Panc1 (cell line): Measurements from ENCODE around the gene GALNTL6. TPM values are rescaled to one million over a fixed set of nuclear protein-coding genes. Genes with fewer than 3 reads are reported as not detected.

Experiments used
- ATAC-seq: fragments of 200-7000 bp; cut with Tn5 transposase; 2 replicates; pipeline ENCODE4 v1.9.1; 2020; ENCODE audit warnings: mild to moderate bottlenecking, moderate library complexity
- BruUV-seq: library from RNA; stranded (reverse); fragments of 400-500 nt; replicated peaks from 2 replicates; lab custom pipeline; 2021; lab: Mats Ljungman, UMichigan
- CTCF ChIA-PET: fragments of 300-600 bp; sonication (Branson Sonifier 250); formaldehyde crosslinking; loops from one replicate; lab custom pipeline; 2022; ENCODE audit warnings: antibody characterized with exemption; lab: Charles Lee
- POLR2A ChIA-PET: fragments of 300-600 bp; sonication (Branson Sonifier 250); formaldehyde crosslinking; loops from one replicate; lab custom pipeline; 2022; ENCODE audit warnings: antibody characterized with exemption; lab: Charles Lee
- DNase-seq: peaks from one replicate; pipeline ENCODE4 v3.0.0-alpha.2; 2010; ENCODE audit warnings: low read depth, low spot score
- H3K27ac ChIP-seq: 2 replicates; pipeline ENCODE4 v1.5.1; 2011; ENCODE audit warnings: mild to moderate bottlenecking, low read length, inconsistent platforms
- H3K27me3 ChIP-seq: fragments of 200-500 bp; sonication (Bioruptor generic); 2 replicates; pipeline ENCODE4 v1.6.0; 2014; ENCODE audit warnings: low read length, inconsistent platforms; ENCODE audit not compliant: control insufficient read depth, insufficient read depth
- H3K36me3 ChIP-seq: fragments of 200-500 bp; sonication (Bioruptor generic); 2 replicates; pipeline ENCODE4 v1.5.1; 2014; ENCODE audit warnings: inconsistent platforms, mild to moderate bottlenecking, low read length, moderate library complexity; ENCODE audit not compliant: control insufficient read depth, insufficient read depth
- H3K4me1 ChIP-seq: 2 replicates; pipeline ENCODE4 v1.5.1; 2011; ENCODE audit warnings: inconsistent platforms, mild to moderate bottlenecking, low read length, moderate library complexity; ENCODE audit not compliant: control insufficient read depth, insufficient read depth
- H3K4me3 ChIP-seq, 2 experiments: 2 replicates each; pipeline ENCODE4 v1.5.1; 2011 to 2012; ENCODE audit warnings: low read depth in 2 of 2, low read length in 2 of 2, mild to moderate bottlenecking in 2 of 2, inconsistent platforms in 1 of 2, moderate library complexity in 1 of 2
- H3K9me3 ChIP-seq: fragments of 200-500 bp; sonication (Bioruptor generic); 2 replicates; pipeline ENCODE4 v1.5.1; 2014; ENCODE audit warnings: low read depth, mild to moderate bottlenecking, inconsistent platforms, low read length, moderate library complexity; ENCODE audit not compliant: control insufficient read depth, insufficient read depth
- CTCF ChIP-seq: fragments of 450-650 bp; IDR thresholded peaks from 2 replicates; pipeline ENCODE4 v1.5.1; 2017; ENCODE audit warnings: mild to moderate bottlenecking
- POLR2AphosphoS5 ChIP-seq: IDR thresholded peaks from 2 replicates; pipeline ENCODE4 v1.6.1; 2012; ENCODE audit warnings: mild to moderate bottlenecking, low read depth, low read length, moderate library complexity
- SIN3A ChIP-seq: IDR thresholded peaks from 2 replicates; pipeline ENCODE4 v1.6.1; 2012; ENCODE audit warnings: low read depth, mild to moderate bottlenecking, low read length, moderate library complexity, borderline replicate concordance; ENCODE audit not compliant: insufficient read depth
- TCF7L2 ChIP-seq: IDR thresholded peaks from 2 replicates; pipeline ENCODE4 v1.6.1; 2011; ENCODE audit warnings: mild to moderate bottlenecking, low read depth, low read length, inconsistent platforms
- in situ Hi-C: cut with HindIII; loops from 2 replicates; pipeline ENCODE4 v1.10.0; 2016; ENCODE audit warnings: low sequenced_read_pairs, low pct_unique_long_range_greater_than_20kb
- intact Hi-C: fragments of 100-400 bp; cut with micrococcal nuclease; formaldehyde crosslinking; loops from one replicate; pipeline ENCODE4 v1.10.0; 2022; ENCODE audit not compliant: unreplicated experiment
- total RNA-seq: library from RNA; stranded (reverse); gene quantifications from one replicate; pipeline ENCODE4 v1.2.1, GENCODE V29; 2021; ENCODE audit not compliant: unreplicated experiment
- TF ChIP-seq, protein P1 (sequence below), 2 experiments: IDR thresholded peaks; 2 replicates each; pipeline ENCODE4 v1.6.1; 2011 to 2012; ENCODE audit warnings: low read depth in 2 of 2, control low read depth in 1 of 2, low read length in 1 of 2, mild to moderate bottlenecking in 1 of 2, moderate library complexity in 1 of 2; ENCODE audit not compliant: insufficient read depth in 1 of 2

Gene GALNTL6
- total RNA-seq, 1 experiment from 2014 or later = not detected

- no peak overlapping the region for H3K4me3 ChIP-seq
- no peak for DNase-seq
- H3K36me3 ChIP-seq = no peaks in the 10 kb centered on the region
- TF ChIP-seq, protein P1, sequence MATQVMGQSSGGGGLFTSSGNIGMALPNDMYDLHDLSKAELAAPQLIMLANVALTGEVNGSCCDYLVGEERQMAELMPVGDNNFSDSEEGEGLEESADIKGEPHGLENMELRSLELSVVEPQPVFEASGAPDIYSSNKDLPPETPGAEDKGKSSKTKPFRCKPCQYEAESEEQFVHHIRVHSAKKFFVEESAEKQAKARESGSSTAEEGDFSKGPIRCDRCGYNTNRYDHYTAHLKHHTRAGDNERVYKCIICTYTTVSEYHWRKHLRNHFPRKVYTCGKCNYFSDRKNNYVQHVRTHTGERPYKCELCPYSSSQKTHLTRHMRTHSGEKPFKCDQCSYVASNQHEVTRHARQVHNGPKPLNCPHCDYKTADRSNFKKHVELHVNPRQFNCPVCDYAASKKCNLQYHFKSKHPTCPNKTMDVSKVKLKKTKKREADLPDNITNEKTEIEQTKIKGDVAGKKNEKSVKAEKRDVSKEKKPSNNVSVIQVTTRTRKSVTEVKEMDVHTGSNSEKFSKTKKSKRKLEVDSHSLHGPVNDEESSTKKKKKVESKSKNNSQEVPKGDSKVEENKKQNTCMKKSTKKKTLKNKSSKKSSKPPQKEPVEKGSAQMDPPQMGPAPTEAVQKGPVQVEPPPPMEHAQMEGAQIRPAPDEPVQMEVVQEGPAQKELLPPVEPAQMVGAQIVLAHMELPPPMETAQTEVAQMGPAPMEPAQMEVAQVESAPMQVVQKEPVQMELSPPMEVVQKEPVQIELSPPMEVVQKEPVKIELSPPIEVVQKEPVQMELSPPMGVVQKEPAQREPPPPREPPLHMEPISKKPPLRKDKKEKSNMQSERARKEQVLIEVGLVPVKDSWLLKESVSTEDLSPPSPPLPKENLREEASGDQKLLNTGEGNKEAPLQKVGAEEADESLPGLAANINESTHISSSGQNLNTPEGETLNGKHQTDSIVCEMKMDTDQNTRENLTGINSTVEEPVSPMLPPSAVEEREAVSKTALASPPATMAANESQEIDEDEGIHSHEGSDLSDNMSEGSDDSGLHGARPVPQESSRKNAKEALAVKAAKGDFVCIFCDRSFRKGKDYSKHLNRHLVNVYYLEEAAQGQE (IDR thresholded peaks at IDR 0.05; ENCODE audit: insufficient read depth in 1 of 2, low read depth in 2 of 2, low read length in 1 of 2) = no peak
- TF ChIP-seq TCF7L2 = no peak
- no peaks in the 10 kb centered on the region for H3K27me3 ChIP-seq
- no peak for ATAC-seq
- H3K9me3 ChIP-seq = no peaks in the 10 kb centered on the region
- no peak overlapping the region for H3K27ac ChIP-seq
- in situ Hi-C loops = no loop called here
- no peaks in the 10 kb centered on the region for H3K4me1 ChIP-seq
- intact Hi-C loops = no loop called here
- BruUV-seq = no TSS peak
- POLR2A ChIA-PET = no interaction called here
- CTCF ChIA-PET = no interaction called here
These were observed 275.4 kb downstream of the GALNTL6 start for GRCh38 chr4:172088556-172088955.

DNA sequence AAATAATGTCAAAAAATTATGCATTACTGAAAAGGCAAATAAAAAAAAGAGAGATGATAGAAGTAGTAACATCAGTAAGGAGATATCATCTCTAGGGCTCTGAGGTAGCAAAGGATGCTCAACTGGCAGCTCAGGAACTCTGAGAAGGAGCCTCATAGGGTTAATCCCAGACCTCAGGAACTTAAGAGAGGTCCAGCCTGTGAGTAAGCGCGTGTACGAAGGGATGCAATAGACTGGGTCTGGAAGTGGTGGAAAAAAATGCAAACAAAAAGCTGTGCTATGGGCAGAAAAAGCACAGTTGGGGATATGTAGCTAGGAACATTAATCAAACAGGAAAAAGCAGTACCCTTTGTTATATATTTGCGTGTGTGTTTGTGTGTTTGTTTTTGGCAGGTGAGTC is 282.0 kb downstream of the GALNTL6 start:
- BruUV-seq = no TSS peak
- in situ Hi-C loops = no loop called here
- no peaks in the 10 kb centered on the region for H3K9me3 ChIP-seq
- H3K27me3 ChIP-seq = no peaks in the 10 kb centered on the region
- POLR2A ChIA-PET = no interaction called here
- H3K27ac ChIP-seq = no peak overlapping the region
- ATAC-seq = no peak
- H3K4me3 ChIP-seq = no peak overlapping the region
- H3K36me3 ChIP-seq = no peaks in the 10 kb centered on the region
- no peak for DNase-seq
- no peaks in the 10 kb centered on the region for H3K4me1 ChIP-seq
- intact Hi-C loops = no loop called here
- CTCF ChIA-PET = no interaction called here
- TF ChIP-seq, protein P1 (IDR thresholded peaks at IDR 0.05; ENCODE audit: insufficient read depth in 1 of 2, low read depth in 2 of 2, low read length in 1 of 2) = no peak
- TF ChIP-seq TCF7L2 = no peak
- TF ChIP-seq POLR2AphosphoS5 = no peak
- TF ChIP-seq CTCF = no peak
- TF ChIP-seq SIN3A = no peak
